AG09319 (cell line): Measurements from ENCODE around the gene NCEH1.

Source experiments
- DNase-seq: peaks from one replicate; pipeline ENCODE4 v3.0.0-alpha.2; 2010; ENCODE audit warnings: low read depth; ENCODE audit errors: extremely low read depth
- CTCF ChIP-seq: IDR thresholded peaks from 2 replicates; pipeline ENCODE4 v1.5.1; 2011; ENCODE audit warnings: low read depth, mild to moderate bottlenecking, inconsistent platforms, low read length, moderate library complexity

The NCEH1 gene

GRCh38 chr3:172643506-172644179 is 67.2 kb downstream of the NCEH1 start:
- DNase-seq: no peak
- no peak for TF ChIP-seq CTCF

GRCh38 chr3:172641291-172641690 is 69.6 kb downstream of the NCEH1 start:
- no peak for TF ChIP-seq CTCF
- no peak for DNase-seq

- DNase-seq: no peak
- no peak for TF ChIP-seq CTCF
Observed at GRCh38 chr3:172640751-172641150, 70.1 kb downstream of the NCEH1 start.

GRCh38 chr3:172635588-172635987 is 75.3 kb downstream of the NCEH1 start:
- DNase-seq: no peak
- TF ChIP-seq CTCF: no peak

GRCh38 chr3:172634948-172635347 is 75.9 kb downstream of the NCEH1 start:
- DNase-seq: no peak
- no peak for TF ChIP-seq CTCF

GRCh38 chr3:172630316-172630715 is 80.6 kb downstream of the NCEH1 start:
- no peak for DNase-seq

GRCh38 chr3:172629470-172629869 is 81.4 kb downstream of the NCEH1 start:
- no peak for DNase-seq
- no peak for TF ChIP-seq CTCF

More at GRCh38 chr3:172630316-172630715, 80.6 kb downstream of the NCEH1 start:
- TF ChIP-seq CTCF: no peak
